Measurements from ENCODE around the gene C1orf159.

C1orf159 gene

DNA sequence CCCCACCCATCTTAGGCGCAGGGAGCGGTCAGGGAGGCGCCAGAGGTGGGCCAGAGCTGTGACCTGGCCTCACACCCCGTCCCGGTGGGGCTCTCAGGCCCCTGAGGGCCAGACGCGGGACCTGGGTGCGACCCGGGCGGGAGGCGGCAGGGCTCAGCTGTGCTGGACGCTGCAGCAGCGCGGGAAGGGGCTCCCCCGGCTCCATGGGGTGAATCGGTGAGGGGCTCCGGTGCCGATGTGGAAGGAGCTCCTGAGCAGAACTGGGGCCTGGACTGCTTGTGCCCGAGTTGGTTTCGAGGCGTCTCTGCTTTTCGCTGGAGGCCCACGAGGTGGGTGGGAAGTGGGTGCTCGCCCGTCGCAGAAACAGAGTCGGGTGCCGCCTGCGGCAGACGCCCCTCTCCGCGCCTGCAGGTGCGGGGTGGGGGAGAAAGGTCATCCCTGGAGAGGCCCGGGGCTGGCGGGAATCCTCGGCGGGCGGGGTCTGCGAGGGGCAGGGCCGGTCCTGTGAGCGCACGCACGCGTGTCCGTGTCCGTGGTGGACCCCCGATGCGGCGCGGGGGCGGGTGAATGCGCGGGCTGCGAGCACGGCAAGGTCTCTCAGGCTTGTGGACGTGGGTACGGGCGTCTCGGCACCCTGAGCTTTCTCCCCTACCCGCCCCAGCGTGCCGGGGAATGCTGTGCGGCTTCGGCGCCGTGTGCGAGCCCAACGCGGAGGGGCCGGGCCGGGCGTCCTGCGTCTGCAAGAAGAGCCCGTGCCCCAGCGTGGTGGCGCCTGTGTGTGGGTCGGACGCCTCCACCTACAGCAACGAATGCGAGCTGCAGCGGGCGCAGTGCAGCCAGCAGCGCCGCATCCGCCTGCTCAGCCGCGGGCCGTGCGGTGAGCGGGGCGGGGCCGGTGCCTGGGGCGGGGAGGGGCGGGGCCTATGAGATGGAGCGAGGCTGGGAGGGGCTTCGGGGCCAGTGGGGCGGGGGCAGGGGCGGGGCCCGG lies 75.6 kb downstream of the C1orf159 start:
- TF ChIP-seq GABPA (IDR thresholded peaks at IDR 0.05; ENCODE audit: low read depth): no peak
- TF ChIP-seq, protein P1, sequence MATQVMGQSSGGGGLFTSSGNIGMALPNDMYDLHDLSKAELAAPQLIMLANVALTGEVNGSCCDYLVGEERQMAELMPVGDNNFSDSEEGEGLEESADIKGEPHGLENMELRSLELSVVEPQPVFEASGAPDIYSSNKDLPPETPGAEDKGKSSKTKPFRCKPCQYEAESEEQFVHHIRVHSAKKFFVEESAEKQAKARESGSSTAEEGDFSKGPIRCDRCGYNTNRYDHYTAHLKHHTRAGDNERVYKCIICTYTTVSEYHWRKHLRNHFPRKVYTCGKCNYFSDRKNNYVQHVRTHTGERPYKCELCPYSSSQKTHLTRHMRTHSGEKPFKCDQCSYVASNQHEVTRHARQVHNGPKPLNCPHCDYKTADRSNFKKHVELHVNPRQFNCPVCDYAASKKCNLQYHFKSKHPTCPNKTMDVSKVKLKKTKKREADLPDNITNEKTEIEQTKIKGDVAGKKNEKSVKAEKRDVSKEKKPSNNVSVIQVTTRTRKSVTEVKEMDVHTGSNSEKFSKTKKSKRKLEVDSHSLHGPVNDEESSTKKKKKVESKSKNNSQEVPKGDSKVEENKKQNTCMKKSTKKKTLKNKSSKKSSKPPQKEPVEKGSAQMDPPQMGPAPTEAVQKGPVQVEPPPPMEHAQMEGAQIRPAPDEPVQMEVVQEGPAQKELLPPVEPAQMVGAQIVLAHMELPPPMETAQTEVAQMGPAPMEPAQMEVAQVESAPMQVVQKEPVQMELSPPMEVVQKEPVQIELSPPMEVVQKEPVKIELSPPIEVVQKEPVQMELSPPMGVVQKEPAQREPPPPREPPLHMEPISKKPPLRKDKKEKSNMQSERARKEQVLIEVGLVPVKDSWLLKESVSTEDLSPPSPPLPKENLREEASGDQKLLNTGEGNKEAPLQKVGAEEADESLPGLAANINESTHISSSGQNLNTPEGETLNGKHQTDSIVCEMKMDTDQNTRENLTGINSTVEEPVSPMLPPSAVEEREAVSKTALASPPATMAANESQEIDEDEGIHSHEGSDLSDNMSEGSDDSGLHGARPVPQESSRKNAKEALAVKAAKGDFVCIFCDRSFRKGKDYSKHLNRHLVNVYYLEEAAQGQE (IDR thresholded peaks at IDR 0.05; ENCODE audit: insufficient replicate concordance, low read depth): no peak
- no peak for TF ChIP-seq CTCF (IDR thresholded peaks at IDR 0.05; ENCODE audit: insufficient read depth, low read length)
- no peak for TF ChIP-seq POLR2AphosphoS5 (IDR thresholded peaks at IDR 0.05; ENCODE audit: low read depth)
- TF ChIP-seq SPI1 (IDR thresholded peaks at IDR 0.05; ENCODE audit: borderline replicate concordance, low read depth): no peak
- Histone ChIP-seq H3K4me3 (replicated peaks; ENCODE audit: insufficient read depth, low read length) (peak overlapping the region; percentile 34), H3K27me3 (ENCODE audit: insufficient read depth, poor library complexity, severe bottlenecking) (peaks cover 11% of the 10 kb centered on the region), H3K27ac (replicated peaks) (no peak overlapping the region)
- peak; percentile 57 to 84 for DNase-seq (ENCODE audit: low read depth in 1 of 2, low spot score in 1 of 2)

GRCh38 chr1:1039145-1039910 lies 76.6 kb downstream of the C1orf159 start:
- Histone ChIP-seq H3K27ac (replicated peaks) (no peak overlapping the region), H3K27me3 (ENCODE audit: insufficient read depth, poor library complexity, severe bottlenecking) (peaks cover 18% of the 10 kb centered on the region), H3K4me3 (replicated peaks; ENCODE audit: insufficient read depth, low read length) (peak overlapping the region; percentile 34)
- DNase-seq (ENCODE audit: low read depth in 1 of 2, low spot score in 1 of 2): peak in 1 of 2 experiments; percentile 57
- TF ChIP-seq GABPA (IDR thresholded peaks at IDR 0.05; ENCODE audit: low read depth) (no peak), POLR2AphosphoS5 (IDR thresholded peaks at IDR 0.05; ENCODE audit: low read depth) (no peak), CTCF (IDR thresholded peaks at IDR 0.05; ENCODE audit: insufficient read depth, low read length) (no peak), SPI1 (IDR thresholded peaks at IDR 0.05; ENCODE audit: borderline replicate concordance, low read depth) (no peak)
- TF ChIP-seq, protein P1 (IDR thresholded peaks at IDR 0.05; ENCODE audit: insufficient replicate concordance, low read depth): no peak

DNA sequence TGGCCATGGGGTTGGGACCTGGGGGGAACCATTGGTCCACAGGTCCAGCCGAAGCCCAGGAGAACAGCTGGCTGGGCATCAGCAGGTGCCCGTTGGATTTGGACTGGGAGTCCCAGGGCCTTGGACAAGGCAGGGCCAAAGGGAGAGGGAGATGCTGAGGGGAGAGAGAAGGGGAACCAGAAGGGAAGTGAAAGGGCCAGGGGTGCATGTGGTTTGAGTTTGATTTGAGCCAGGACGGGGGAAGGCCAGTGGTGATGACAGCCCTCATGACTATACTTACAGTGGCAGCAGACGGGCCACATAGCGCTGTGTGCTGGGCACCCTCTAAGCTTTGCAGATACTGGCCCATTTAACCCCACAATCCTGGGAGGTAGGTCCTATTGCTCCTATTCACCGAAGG lies 77.2 kb downstream of the C1orf159 start:
- DNase-seq (ENCODE audit: low read depth in 1 of 2, low spot score in 1 of 2): peak in 1 of 2 experiments; percentile 59
- Histone ChIP-seq H3K27ac (replicated peaks) (no peak overlapping the region), H3K4me3 (replicated peaks; ENCODE audit: insufficient read depth, low read length) (no peak overlapping the region), H3K27me3 (ENCODE audit: insufficient read depth, poor library complexity, severe bottlenecking) (peaks cover 23% of the 10 kb centered on the region)
- TF ChIP-seq CTCF (IDR thresholded peaks at IDR 0.05; ENCODE audit: insufficient read depth, low read length) (no peak), SPI1 (IDR thresholded peaks at IDR 0.05; ENCODE audit: borderline replicate concordance, low read depth) (peak; percentile 50; the same call in 1 of the 2 replicates)
